ENCODE measurements around the gene SRGAP1.
"Not testable (repeated sequence)": the region's sequence is repeated elsewhere in the genome, so short reads cannot be mapped to it uniquely, and the experiment has no call there.

The SRGAP1 gene

DNA sequence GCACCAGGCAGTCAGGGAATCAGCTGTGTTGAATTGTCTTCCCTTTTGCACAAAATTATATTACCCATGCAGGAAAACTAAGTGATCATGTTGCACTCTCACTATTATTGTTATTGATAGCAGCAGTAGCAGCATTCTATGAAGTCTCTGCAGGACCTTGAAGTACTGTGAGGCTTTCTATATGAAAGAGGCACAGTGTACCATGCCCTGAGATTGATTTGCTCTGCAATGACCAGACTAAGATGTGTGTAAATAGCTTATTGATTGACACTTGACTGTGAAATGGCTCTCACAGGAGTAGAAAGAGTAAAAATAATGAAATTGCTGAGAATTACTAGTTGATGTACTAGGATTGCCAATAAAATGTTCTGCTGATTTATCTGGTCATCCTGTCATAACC lies 277.7 kb downstream of the SRGAP1 start:
- DNase-seq = no peak
- no peak for ATAC-seq

- ATAC-seq (no peak), DNase-seq (no peak)
Observed at GRCh38 chr12:64122995-64123394, 278.5 kb downstream of the SRGAP1 start.

GRCh38 chr12:64123448-64123847 lies 278.9 kb downstream of the SRGAP1 start:
- ATAC-seq = no peak
- DNase-seq = no peak

- DNase-seq (no peak), ATAC-seq (no peak)
Observed at GRCh38 chr12:64124511-64125197, 280.2 kb downstream of the SRGAP1 start.

- ATAC-seq (no peak), DNase-seq (no peak)
Observed at GRCh38 chr12:64125913-64126312, 281.4 kb downstream of the SRGAP1 start.

- DNase-seq (no peak), ATAC-seq (no peak)
Observed at GRCh38 chr12:64127811-64128210, 283.3 kb downstream of the SRGAP1 start.

DNA sequence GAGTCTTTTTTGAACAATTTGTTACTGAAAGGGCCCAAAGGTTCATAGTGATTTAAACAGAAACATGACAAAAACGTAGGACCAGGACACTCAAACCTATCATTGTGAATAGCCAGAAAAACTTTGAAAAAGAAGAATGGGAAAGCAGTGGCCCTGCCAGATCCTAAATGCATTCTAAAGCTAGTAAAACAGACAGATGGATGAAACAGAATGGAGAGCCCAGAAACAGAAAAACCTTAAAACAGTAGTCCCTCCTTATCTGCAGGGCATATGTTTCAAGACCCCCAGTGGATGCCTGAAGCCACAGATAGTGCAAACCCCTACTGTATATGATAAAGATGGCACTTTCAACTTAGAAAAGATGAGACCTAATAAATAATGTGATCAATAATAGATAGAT lies 283.9 kb downstream of the SRGAP1 start:
- DNase-seq (no peak), ATAC-seq (no peak)

- not testable (repeated sequence) for ATAC-seq, DNase-seq
Observed at GRCh38 chr12:64130476-64130875, 286.0 kb downstream of the SRGAP1 start.

GRCh38 chr12:64131456-64131855 lies 287.0 kb downstream of the SRGAP1 start:
- DNase-seq = not testable (repeated sequence)

DNA sequence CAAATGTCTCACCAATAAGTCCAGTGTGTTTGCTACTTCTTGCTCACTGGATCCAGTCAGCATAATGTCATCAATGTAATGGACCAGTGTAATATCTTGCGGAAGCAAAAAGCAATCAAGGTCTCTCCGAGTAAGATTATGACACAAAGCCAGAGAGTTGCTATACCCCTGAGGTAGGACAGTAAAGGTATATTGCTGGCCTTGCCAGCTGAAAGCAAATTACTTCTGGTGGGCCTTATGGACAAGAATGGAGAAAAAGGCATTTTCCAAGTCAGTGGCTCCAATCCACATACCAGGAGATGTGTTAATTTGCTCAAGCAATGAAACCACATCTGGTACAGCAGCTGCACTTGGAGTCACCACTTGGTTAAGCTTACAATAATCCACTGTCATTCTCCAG lies 288.2 kb downstream of the SRGAP1 start:
- not testable (repeated sequence) for DNase-seq, ATAC-seq

More at GRCh38 chr12:64131456-64131855, 287.0 kb downstream of the SRGAP1 start:
- ATAC-seq = not testable (repeated sequence)

GRCh38 chr12:64137117-64137516 lies 292.6 kb downstream of the SRGAP1 start:
- ATAC-seq (no peak), DNase-seq (no peak)

DNA sequence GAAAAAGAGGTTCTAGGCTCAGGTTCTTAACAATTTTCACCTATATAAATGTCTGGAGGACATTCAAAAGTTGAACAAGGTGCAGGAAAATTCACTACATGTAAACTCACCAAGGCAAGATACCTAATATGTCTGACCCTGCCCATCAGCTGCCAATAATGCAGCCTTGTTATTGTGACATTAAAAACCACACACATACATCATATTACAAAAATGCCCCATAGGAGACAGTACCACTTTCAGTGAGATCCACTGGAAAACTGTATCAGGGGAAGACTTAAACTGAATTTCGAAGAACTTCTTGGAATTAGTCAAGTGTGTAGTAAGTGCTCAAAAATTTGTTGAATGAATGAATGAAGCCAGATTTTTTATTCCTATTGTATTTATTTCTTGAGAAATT lies 294.5 kb downstream of the SRGAP1 start:
- DNase-seq (no peak), ATAC-seq (no peak)

GRCh38 chr12:64142382-64142781 lies 297.9 kb downstream of the SRGAP1 start:
- ATAC-seq (no peak), DNase-seq (no peak)

- ATAC-seq (no peak), DNase-seq (no peak)
Observed at GRCh38 chr12:64142784-64143183, 298.3 kb downstream of the SRGAP1 start.

DNA sequence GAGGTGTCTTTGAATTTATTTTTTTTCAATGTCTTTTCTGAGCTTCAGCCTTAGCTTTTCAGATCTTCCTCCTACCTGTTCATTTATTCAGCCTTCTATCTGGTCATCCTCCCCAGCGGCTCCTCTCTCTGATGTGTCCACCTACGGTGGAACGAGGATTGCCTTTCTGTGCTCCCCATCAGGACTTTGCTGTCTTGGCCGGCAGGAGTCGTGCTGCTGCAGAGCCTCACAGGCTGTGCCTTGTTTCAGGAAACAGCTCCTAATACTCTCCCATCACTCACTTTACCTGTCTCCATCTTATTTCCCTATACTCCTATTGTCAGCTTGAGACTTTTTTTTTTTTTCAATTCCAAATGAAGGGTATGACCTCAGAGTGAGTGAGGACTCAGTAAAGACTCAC lies 300.7 kb downstream of the SRGAP1 start:
- ATAC-seq (no peak), DNase-seq (no peak)

GRCh38 chr12:64147011-64147631 lies 302.6 kb downstream of the SRGAP1 start:
- ATAC-seq = no peak
- no peak for DNase-seq

DNA sequence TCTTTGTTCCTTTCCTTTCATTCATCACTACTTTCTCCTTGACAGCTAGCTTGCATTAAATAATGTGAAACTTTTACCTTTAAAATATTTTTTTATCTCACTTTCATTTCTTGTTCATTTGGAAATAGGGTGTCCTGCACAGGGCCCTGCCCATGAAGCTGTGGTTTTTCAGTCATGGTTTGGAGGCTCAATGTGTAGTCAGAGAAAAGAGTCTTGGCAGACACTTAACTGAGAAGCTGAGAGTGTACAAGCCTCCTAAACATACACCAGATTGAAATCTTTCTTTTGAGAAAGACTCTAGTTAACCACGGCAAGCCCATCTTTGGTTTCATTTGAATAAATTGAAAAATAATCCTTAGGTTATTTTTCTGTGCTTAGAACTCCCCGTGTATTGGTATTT lies 303.4 kb downstream of the SRGAP1 start:
- ATAC-seq = no peak

GRCh38 chr12:64154677-64155076 lies 310.2 kb downstream of the SRGAP1 start:
- ATAC-seq (no peak), DNase-seq (no peak)

More for the DNA sequence above, 303.4 kb downstream of the SRGAP1 start:
- no peak for DNase-seq

DNA sequence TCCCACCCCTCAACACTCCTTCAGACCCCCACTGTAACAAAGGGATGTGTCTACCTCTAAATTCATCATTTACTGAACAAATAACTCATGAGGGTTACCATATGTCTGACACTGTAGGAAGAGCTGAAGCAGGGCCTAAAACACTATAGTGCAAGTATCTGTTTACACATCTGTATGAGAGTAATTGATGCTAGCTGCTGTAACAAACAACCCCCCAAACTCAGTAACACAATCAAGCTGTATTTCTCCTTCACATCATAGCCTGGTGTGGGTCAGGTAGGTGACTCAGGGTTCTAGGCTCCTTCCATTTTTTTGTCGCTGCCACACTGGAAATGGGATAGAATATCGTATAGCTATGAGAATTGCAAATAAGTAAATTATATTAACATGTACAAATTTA lies 312.6 kb downstream of the SRGAP1 start:
- ATAC-seq (no peak), DNase-seq (no peak)

GRCh38 chr12:64160021-64160710 lies 315.7 kb downstream of the SRGAP1 start:
- DNase-seq = no peak
- no peak for ATAC-seq

DNA sequence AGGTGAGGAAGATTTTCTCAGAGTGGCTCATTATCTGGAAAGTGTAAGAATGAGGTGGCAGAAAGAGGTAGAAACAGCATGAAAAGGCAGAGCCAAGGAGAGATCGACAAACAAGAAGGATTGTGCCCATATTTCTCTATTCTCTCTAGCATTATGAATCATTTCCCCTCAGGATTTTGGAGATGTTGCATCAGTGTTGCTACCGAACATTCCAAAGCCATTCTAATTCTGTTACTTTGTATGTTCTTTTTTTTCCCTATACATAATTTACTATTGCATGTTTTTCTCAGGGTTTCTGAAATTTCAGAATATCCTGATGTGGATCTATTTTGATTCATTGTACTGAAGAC lies 316.2 kb downstream of the SRGAP1 start:
- no peak for DNase-seq
- no peak for ATAC-seq

DNA sequence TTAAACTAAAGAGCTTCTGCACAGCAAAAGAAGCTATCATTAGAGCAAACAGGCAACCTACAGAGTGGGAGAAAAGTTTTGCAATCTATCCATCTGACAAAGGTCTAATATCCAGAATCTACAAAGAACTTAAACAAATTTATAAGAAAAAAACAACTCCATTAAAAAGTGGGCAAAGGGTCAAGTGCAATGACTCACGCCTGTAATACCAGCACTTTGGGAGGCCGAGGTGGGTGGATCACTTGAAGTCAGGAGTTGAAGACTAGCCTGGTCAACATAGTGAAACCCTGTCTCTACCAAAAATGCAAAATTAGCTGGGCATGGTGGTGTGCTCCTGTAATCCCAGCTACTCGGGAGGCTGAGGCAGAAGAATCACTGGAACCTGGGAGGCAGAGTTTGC lies 322.1 kb downstream of the SRGAP1 start:
- DNase-seq, ATAC-seq: not testable (repeated sequence)

DNA sequence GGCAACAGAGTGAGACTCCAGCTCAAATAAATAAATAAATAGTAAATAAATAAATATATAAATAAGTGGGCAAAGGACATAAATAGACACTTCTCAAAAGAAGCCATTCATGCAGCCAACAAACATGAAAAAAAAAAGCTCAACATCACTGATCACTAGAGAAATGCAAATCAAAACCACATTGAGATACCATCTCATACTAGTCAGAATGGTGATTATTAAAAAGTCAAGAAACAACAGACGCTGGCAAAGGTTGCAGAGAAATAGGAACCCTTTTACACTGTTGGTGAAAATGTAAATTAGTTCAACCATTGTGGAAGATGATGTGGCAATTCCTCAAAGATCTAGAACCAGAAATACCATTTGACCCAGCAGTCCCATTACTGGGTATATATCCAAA lies 322.5 kb downstream of the SRGAP1 start:
- not testable (repeated sequence) for ATAC-seq, DNase-seq

Measured in stimulated activated naive CD8-positive, alpha-beta T cell treated with anti-CD3 and anti-CD28 coated beads, Interleukin-15, Interleukin-2, amounts not matched to agents 100 U/mL and 50 U/mL, for 24 hours (primary cell).